Esophagus (tissue), 2 donors: ENCODE measurements around the gene PGC. TPM values are rescaled to one million over a fixed set of nuclear protein-coding genes. Genes with fewer than 3 reads are reported as not detected.

Experiments
- H3K27ac ChIP-seq, 2 donors: one replicate each; pipeline ENCODE4 v1.5.1; 2013; ENCODE audit warnings: low read depth in 2 of 2, mild to moderate bottlenecking in 2 of 2, inconsistent platforms in 1 of 2, low read length in 1 of 2, moderate library complexity in 1 of 2
- H3K27me3 ChIP-seq, 2 donors: one replicate each; pipeline ENCODE4 v1.6.1; 2013; ENCODE audit warnings: low read length in 2 of 2, control low read depth in 1 of 2, mild to moderate bottlenecking in 1 of 2; ENCODE audit not compliant: insufficient read depth in 2 of 2, control insufficient read depth in 1 of 2
- H3K36me3 ChIP-seq, 2 donors: one replicate each; pipeline ENCODE4 v1.6.1; 2013; ENCODE audit warnings: low read length in 1 of 2; ENCODE audit not compliant: control insufficient read depth in 2 of 2, insufficient read depth in 2 of 2
- H3K4me1 ChIP-seq, 2 donors: one replicate each; pipeline ENCODE4 v1.6.1; 2013; ENCODE audit warnings: low read length in 1 of 2; ENCODE audit not compliant: control insufficient read depth in 2 of 2, insufficient read depth in 2 of 2
- H3K4me3 ChIP-seq, 2 donors: one replicate each; pipeline ENCODE4 v1.5.1; 2013; ENCODE audit warnings: low read length in 2 of 2, mild to moderate bottlenecking in 2 of 2, low read depth in 1 of 2, moderate library complexity in 1 of 2
- H3K9me3 ChIP-seq, 2 donors: one replicate each; pipeline ENCODE4 v1.6.1; 2013; ENCODE audit warnings: mild to moderate bottlenecking in 2 of 2, low read depth in 1 of 2, low read length in 1 of 2, moderate library complexity in 1 of 2; ENCODE audit not compliant: control insufficient read depth in 2 of 2, insufficient read depth in 1 of 2
- WGBS, 2 donors: extraction: QIAGEN DNeasy Blood & Tissue Kit; methylation state at CpG; one replicate each; pipeline ENCODE4 v1.1.7; 2013; 5-methylcytosine and 5-hydroxymethylcytosine counted together
- polyA plus RNA-seq, 2 donors: library from polyadenylated mRNA; stranded (reverse); fragments of 200-250 nt; gene quantifications; one replicate each; pipeline ENCODE4 v1.2.3, GENCODE V29; 2013
- donor health status: healthy with polysubstance abuse.
- donor health status: Bipolar disorder and iron deficiency.

The PGC gene
- 10 to 100 TPM in 1 of 2 donors, 1 to 10 TPM in 1; 1.6 to 13.4 TPM for polyA plus RNA-seq

- H3K9me3 ChIP-seq = no peaks in the 10 kb centered on the region
- no peak within 1 kb of the TSS for H3K4me3 ChIP-seq
- no peaks in the 10 kb centered on the region for H3K36me3 ChIP-seq
- H3K27me3 ChIP-seq = no peaks in the 10 kb centered on the region
- WGBS, 2 donors = 77 to 83% methylated on average over 15 of the region's 15 CpGs
- no peak within 1 kb of the TSS for H3K27ac ChIP-seq
- no peaks in the 10 kb centered on the region for H3K4me1 ChIP-seq
Observed at GRCh38 chr6:41747256-41748101, at the start of gene PGC. PGC (minus strand) TSS chr6:41747397; CDS start chr6:41747334, 63 bp downstream.

GRCh38 chr6:41796474-41796873, 49.3 kb upstream of the PGC start:
- no peaks in the 10 kb centered on the region for H3K4me1 ChIP-seq
- 81% methylated on average over 2 of the region's 2 CpGs for WGBS, 2 donors
- H3K27me3 ChIP-seq = no peaks in the 10 kb centered on the region
- peaks cover 0 to 3% of the 10 kb centered on the region in 2 donors for H3K36me3 ChIP-seq
- no peaks in the 10 kb centered on the region for H3K9me3 ChIP-seq
- H3K27ac ChIP-seq = no peak overlapping the region
- no peak overlapping the region for H3K4me3 ChIP-seq

DNA sequence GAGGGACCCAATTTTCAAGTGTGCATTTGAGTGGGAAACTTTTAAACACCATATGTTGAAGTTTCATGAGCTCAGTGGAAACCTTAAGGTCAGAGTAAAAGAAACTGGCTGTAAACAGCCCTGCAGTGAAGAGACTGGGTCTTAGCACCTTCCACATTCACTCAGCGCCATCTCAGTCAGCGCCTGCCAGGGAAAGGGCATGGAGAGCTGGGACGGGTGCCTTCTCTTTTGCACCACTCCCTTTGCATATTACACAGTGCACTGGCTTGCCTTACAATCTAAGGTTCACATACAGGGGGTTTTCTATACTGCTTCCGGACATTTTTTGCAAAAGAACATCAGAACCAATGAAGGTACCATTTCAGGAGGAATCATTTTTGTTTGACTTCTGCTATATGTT, 44.8 kb upstream of the PGC start:
- 83 to 85% methylated on average over 4 of the region's 4 CpGs for WGBS, 2 donors
- Histone ChIP-seq H3K4me1 (peaks cover 0 to 3% of the 10 kb centered on the region in 2 donors), H3K4me3 (no peak overlapping the region), H3K27ac (no peak overlapping the region), H3K9me3 (no peaks in the 10 kb centered on the region), H3K27me3 (no peaks in the 10 kb centered on the region), H3K36me3 (peaks cover 3 to 14% of the 10 kb centered on the region in 2 donors)

DNA sequence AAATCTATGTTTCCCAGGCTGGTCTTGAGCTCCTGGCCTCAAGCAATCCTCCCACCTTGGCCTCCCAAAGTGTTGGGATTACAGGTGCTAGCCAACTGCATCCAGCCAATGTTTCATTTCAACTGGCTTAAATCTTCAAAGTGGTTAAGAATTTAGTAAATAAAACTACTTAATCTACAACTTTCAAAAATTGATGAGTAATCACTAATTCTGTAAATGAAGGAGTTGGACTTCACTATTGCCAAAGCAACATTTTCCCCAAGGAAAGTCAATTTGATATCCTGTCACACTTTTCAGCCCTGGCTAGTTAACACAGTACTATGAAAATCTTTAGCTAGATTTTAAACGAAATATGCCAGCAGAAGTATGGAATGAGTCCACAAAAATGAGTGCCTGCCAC, 44.1 kb upstream of the PGC start:
- H3K27me3 ChIP-seq = no peaks in the 10 kb centered on the region
- H3K36me3 ChIP-seq = peaks cover 3 to 14% of the 10 kb centered on the region in 2 donors
- no peaks in the 10 kb centered on the region for H3K9me3 ChIP-seq
- H3K27ac ChIP-seq = no peak overlapping the region
- H3K4me1 ChIP-seq = peaks cover 0 to 3% of the 10 kb centered on the region in 2 donors
- no peak overlapping the region for H3K4me3 ChIP-seq
- 65 to 71% methylated on average over 1 of the region's 1 CpG for WGBS, 2 donors

DNA sequence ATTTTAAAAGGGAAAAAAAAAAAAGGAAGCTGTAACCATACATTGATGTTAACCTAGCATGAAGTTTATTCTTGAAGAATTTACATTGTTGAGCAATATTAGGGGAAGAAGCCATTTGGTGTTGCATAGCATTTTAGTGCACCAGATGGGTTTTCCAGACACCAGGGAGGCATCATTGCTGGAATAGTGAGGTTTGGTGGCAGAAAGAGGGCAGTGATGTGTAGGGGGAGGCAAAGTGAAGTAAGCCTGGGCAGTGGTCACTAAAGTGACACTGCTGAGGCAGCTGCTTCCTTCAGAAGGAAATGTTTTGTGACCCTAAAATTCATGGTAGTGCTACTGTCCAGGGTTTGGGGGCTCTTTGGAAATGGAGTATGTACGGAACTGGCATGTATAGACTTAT, 42.8 kb upstream of the PGC start:
- Histone ChIP-seq H3K27me3 (no peaks in the 10 kb centered on the region), H3K36me3 (peaks cover 3 to 16% of the 10 kb centered on the region in 2 donors), H3K4me3 (no peak overlapping the region), H3K9me3 (no peaks in the 10 kb centered on the region), H3K4me1 (peaks cover 0 to 14% of the 10 kb centered on the region in 2 donors), H3K27ac (no peak overlapping the region)
- WGBS, 2 donors = 90 to 99% methylated on average over 1 of the region's 1 CpG

DNA sequence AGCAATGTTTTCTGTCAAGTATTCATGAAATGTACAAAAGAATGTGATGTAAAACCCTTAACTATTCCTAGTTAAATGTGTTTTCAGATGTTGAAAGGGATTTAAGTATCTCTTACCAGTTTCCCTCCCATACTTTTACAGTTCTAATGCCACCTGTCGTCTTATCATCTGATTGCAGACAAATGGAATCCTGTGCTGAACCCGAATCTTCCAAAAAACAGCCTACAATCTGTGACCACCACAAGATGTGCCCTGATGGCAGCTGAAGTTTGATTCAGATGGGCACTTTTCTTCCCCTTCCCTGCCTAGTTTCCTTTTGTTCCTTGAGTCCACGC, 42.2 kb upstream of the PGC start:
- peaks cover 3 to 16% of the 10 kb centered on the region in 2 donors for H3K36me3 ChIP-seq
- no peak overlapping the region for H3K4me3 ChIP-seq
- no peak overlapping the region for H3K27ac ChIP-seq
- WGBS, 2 donors = 82 to 87% methylated on average over 3 of the region's 3 CpGs
- no peaks in the 10 kb centered on the region for H3K27me3 ChIP-seq
- no peaks in the 10 kb centered on the region for H3K9me3 ChIP-seq
- H3K4me1 ChIP-seq = peaks cover 0 to 15% of the 10 kb centered on the region in 2 donors

- Histone ChIP-seq H3K9me3 (no peaks in the 10 kb centered on the region), H3K4me1 (peaks cover 0 to 21% of the 10 kb centered on the region in 2 donors), H3K4me3 (peak within 1 kb of the TSS; percentile 66 to 94), H3K36me3 (peaks cover 3 to 16% of the 10 kb centered on the region in 2 donors), H3K27ac (peak within 1 kb of the TSS; percentile 97 to 99), H3K27me3 (no peaks in the 10 kb centered on the region)
- WGBS, 2 donors = 0 to 1% methylated on average over 55 of the region's 55 CpGs
Observed at GRCh38 chr6:41787219-41787917, 40.2 kb upstream of the PGC start, which contains the start of gene TOMM6. TOMM6 (plus strand) TSS chr6:41787694; CDS start chr6:41787698, 4 bp downstream.

- Histone ChIP-seq H3K36me3 (peaks cover 3 to 13% of the 10 kb centered on the region in 2 donors), H3K27ac (peak overlapping the region; percentile 97 to 99), H3K4me1 (peaks cover 0 to 21% of the 10 kb centered on the region in 2 donors), H3K9me3 (no peaks in the 10 kb centered on the region), H3K27me3 (no peaks in the 10 kb centered on the region), H3K4me3 (peak overlapping the region; percentile 66 to 94)
- WGBS, 2 donors = 1% methylated on average over 53 to 58 of the region's 58 CpGs
Observed at GRCh38 chr6:41786451-41787218, 39.4 kb upstream of the PGC start.
